ENCODE data around the gene SNCAIP.

Gene SNCAIP

GRCh38 chr5:122401976-122402725, 90.1 kb downstream of the SNCAIP start:
- DNase-seq: no peak

DNA sequence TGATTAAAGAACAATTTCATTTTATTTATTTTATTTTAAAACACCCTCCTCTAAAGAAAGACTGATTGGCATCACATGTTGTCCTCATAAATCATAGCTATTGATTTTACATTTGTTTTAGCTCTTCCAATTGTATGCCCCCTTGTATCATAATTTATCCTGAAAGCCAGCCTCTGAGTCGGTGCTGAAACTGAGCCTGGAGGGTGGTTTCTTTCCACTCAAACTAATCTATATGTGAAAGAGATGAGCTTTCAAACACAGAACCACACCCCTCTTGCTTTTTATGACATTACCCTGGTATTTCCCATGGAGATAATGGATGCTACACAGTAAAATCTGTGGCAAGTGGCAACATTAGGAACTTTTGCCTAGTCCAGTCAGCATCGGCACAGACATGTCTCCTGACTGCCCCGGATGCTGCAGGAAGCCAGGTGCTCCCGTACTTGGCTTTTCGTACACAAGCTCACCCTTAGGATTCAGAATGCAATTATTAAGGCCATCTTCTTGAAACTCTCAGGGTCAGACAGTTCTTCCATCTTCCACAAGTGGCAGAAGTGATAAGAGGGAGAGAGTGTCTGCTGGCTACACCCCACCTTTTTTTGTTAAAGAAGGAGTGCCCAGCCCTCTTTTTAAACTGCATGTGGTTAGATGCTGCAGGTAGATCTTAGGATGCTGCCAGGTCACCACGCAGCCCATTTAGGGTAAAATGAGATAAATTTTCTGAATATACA, 91.1 kb downstream of the SNCAIP start:
- DNase-seq: no peak

DNA sequence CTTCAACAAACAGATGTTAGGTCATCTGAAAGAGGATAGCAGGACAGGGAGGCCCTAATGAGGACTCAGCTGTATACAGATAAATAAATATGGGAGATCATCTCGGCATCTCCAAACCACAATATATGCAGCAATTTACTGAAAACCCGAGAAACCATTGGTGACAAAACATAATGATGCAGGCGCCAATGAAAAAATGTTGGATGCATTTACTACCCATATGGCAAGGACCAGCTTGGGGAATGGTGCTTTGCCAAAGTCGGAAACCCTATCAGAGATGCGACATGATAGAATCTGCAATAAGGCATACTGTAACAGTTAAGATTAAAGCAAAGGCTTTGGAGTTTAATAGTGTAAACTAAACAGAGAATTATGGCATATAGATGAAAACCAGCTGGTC, 92.0 kb downstream of the SNCAIP start:
- no peak for DNase-seq

DNA sequence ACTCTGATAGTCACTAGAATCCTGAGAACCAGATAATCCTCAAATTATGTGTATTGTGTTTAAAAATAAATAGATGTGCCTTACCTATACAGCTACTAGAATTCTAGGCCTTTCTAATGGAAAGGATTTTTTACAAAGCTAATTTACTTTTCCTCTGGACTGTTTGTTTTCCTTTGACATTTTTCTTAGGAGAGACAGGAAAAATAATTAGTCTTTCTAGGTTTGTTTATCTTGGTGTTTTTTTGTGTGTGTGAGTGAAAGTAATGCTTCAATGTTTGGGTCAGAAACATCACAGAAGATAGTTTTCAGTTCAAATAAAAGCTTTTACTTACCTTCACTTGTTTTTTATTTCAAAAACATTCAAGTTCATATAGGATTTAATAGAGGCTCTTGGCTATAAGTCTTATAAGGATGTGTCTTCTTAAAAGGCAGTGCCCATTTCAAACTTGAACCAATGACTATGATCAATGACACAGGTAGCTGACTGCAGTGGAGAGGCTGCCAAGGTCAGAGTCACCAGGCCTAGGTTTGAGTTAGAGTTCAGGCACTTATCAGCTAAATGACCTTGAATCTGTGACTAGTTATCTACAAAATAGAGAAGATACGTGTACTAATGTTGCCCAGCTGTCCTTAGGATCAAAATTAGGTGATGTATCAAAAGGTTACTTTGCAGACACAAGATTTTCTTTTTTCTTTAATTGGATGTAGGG, 92.8 kb downstream of the SNCAIP start:
- DNase-seq: no peak

GRCh38 chr5:122405751-122406150, 93.7 kb downstream of the SNCAIP start:
- no peak for DNase-seq

DNA sequence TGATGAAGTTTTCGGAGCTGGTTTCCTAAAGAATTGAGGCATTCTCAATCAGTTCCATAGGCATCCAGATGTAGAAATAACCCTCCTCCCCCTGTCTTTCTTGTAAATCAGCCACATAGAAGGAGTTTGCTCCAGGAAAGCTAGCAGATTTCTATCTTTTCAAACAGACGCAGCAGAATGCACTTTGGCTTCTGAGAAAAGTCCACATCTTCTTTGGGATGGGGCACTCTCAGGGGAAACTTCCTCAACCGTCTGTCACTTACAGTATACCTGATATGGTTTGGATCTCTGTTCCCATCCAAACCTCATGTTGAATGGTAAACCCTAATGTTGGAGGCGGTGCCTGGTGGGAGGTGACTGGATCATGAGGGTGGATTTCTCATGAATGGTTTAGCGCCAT, 94.1 kb downstream of the SNCAIP start:
- DNase-seq: no peak

DNA sequence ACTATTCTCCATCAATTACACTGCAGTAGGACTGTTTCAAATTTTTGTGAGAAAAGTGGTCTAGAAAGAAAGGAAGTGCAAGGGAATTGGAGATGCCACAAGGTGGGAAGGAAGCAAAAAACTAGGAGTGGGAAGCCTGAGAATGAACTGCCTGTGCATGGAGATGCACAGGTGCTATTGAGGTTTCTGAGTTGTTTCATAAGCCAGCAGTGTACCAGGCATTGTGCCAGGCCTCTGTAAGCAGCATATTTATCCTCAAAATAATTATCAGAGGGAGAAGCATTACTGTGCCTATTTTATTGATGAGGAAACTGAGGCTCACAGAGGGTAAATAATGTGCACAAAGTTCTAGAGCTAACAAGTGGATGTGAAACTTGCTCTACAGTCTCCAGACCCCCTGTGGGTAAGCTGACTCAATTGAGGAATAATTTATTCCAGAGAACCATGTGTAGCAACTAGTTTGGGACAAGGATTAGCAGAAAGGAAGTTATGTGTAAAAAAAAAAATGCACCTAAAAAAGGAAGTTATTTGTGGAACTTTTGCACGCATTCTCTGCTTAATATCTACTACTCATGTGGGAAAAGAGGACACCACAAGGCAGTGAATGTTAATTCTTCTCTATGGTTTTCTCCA, 96.7 kb downstream of the SNCAIP start:
- no peak for DNase-seq

GRCh38 chr5:122412966-122413365, 100.9 kb downstream of the SNCAIP start:
- DNase-seq: no peak

GRCh38 chr5:122413722-122414121, 101.7 kb downstream of the SNCAIP start:
- no peak for DNase-seq

DNA sequence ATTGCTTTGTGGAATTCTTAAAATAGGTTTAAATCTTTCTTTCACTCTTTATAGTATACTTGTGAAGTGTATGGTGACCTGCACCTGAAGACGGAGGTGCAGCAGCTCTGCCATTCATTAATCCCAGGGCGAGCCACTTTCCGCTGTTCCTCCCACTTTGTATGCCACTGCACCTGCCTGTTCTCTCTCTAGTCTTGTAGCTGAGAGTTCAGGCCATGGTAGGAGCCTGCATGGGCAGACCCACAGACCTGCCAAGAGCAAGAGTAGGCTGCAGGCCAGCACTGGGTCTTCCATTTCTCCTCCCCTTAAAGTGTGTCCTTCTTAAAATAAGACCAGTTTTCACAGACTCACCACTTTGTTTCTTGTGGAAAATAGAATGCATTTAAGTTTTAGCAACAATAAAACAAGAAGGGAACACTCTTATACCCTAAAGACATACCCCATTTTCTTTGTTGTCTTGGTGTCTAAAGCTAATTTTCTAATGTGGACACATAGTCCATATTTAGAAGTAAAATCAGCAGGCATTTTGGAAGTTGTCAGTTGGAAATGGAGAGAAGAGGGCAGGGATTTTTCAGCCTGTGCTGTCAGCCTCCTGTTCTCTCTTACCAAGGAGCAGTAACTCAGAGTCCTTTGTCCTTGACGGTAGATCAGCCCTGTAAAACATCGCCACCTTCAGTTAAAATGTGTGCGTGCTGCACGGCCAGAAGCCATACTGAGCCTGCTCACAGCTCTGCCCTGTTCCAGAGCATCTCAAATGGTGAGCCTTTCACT, 103.2 kb downstream of the SNCAIP start:
- DNase-seq: no peak

DNA sequence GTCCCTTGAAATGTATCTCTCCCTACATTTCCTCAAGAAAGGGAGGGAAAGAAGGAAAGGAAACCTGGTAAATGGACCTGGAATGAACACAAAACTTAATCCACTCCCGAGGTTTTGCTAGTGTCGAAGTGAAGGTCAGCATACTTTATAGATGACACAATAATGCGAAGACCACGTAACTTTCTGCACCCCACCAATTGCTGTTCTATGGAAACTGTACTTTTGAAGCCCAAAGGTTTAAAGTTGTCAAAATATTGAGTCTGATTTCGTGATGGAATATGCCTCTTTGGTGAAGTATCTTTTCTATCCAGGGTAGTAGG, 103.7 kb downstream of the SNCAIP start:
- DNase-seq: no peak

GRCh38 chr5:122419142-122419894, 107.3 kb downstream of the SNCAIP start:
- DNase-seq: no peak

- no peak for DNase-seq
Measured at GRCh38 chr5:122420091-122420490, 108.1 kb downstream of the SNCAIP start.

- no peak for DNase-seq
Measured at GRCh38 chr5:122420537-122421236, 108.7 kb downstream of the SNCAIP start.

GRCh38 chr5:122421374-122422079, 109.5 kb downstream of the SNCAIP start:
- DNase-seq: no peak

DNA sequence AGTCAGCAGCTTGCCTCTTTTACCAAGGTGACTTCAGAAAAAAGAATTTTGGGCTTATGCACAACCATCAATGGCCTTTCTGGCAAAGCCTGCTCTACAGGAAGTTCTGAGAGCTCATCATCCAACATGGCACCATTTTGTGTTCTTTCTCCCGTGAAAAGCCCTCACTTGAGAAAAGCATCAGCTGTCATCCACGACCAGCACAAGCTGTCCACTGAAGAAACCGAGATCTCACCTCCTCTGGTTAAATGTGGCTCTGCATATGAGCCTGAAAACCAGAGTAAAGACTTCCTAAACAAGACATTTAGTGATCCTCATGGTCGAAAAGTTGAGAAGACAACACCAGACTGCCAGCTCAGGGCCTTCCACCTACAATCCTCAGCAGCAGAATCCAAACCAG, 111.2 kb downstream of the SNCAIP start:
- no peak for DNase-seq

- no peak for DNase-seq
Measured at GRCh38 chr5:122424132-122424531, 112.1 kb downstream of the SNCAIP start.

- DNase-seq: no peak
Measured at GRCh38 chr5:122426301-122426700, 114.3 kb downstream of the SNCAIP start.

DNA sequence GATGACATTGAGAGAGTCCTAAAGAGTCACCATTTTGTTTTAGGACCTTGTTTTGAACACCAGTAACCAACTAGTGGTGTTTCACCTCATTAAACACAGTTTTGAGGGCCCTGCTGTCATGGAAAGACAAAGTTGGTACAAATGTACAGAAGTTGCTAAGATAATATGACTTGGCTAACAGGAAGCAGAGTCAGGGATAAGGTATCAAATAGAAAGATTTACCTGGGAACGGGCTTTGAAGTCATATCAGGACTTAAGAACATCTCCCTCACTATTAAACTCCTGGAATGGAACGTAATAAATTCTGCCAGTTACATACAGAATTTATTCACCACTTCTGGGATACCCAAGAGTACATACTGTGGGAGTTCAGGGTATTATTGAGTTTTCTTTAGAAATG, 115.6 kb downstream of the SNCAIP start:
- no peak for DNase-seq

GRCh38 chr5:122429545-122430318, 117.7 kb downstream of the SNCAIP start:
- DNase-seq: no peak

Measured in activated gamma-delta T cell treated with Interleukin-2 at 50 U/mL for 16 hours (primary cell).